GM12875 (cell line): ENCODE measurements around the gene APPL2.

Source experiments
- H3K4me3 ChIP-seq: one replicate; pipeline ENCODE4 v1.5.1; 2011; ENCODE audit warnings: low read depth, low read length, control low read depth
- TF ChIP-seq, protein P1 (sequence below): IDR thresholded peaks from 2 replicates; pipeline ENCODE4 v1.5.1; 2011; ENCODE audit warnings: low read depth, mild to moderate bottlenecking, control low read depth, inconsistent platforms, low read length, moderate library complexity, borderline replicate concordance; ENCODE audit not compliant: insufficient read depth

The APPL2 gene

GRCh38 chr12:105270671-105271255 lies 34.8 kb upstream of the APPL2 start:
- H3K4me3 ChIP-seq, result no peak overlapping the region
- TF ChIP-seq, protein P1, sequence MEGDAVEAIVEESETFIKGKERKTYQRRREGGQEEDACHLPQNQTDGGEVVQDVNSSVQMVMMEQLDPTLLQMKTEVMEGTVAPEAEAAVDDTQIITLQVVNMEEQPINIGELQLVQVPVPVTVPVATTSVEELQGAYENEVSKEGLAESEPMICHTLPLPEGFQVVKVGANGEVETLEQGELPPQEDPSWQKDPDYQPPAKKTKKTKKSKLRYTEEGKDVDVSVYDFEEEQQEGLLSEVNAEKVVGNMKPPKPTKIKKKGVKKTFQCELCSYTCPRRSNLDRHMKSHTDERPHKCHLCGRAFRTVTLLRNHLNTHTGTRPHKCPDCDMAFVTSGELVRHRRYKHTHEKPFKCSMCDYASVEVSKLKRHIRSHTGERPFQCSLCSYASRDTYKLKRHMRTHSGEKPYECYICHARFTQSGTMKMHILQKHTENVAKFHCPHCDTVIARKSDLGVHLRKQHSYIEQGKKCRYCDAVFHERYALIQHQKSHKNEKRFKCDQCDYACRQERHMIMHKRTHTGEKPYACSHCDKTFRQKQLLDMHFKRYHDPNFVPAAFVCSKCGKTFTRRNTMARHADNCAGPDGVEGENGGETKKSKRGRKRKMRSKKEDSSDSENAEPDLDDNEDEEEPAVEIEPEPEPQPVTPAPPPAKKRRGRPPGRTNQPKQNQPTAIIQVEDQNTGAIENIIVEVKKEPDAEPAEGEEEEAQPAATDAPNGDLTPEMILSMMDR, result no peak

GRCh38 chr12:105267711-105268110 lies 31.7 kb upstream of the APPL2 start:
- no peak overlapping the region for H3K4me3 ChIP-seq
- TF ChIP-seq, protein P1, result no peak

GRCh38 chr12:105264771-105265170 lies 28.8 kb upstream of the APPL2 start:
- H3K4me3 ChIP-seq, result no peak overlapping the region
- TF ChIP-seq, protein P1, result no peak

GRCh38 chr12:105262461-105263184 lies 26.6 kb upstream of the APPL2 start:
- no peak overlapping the region for H3K4me3 ChIP-seq

DNA sequence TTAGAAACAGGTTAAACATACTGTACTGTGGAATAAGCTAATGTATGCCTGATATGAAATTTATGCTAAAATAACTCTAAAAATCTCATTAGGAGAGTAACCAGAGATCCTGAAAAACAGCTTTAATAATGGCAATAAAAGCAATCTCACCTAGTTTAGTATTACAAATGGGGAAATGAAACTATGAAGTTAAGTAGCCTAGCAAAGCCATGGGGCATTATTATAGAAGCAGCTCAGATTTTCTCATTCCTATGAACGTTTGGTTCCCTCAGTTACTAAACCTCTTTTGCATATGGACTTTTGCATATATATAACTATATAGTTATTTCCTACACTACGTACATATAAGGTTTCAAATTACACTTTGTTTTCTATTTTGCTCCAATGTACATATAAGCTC lies 25.0 kb upstream of the APPL2 start:
- H3K4me3 ChIP-seq, result no peak overlapping the region

More at GRCh38 chr12:105262461-105263184, 26.6 kb upstream of the APPL2 start:
- TF ChIP-seq, protein P1, result no peak

DNA sequence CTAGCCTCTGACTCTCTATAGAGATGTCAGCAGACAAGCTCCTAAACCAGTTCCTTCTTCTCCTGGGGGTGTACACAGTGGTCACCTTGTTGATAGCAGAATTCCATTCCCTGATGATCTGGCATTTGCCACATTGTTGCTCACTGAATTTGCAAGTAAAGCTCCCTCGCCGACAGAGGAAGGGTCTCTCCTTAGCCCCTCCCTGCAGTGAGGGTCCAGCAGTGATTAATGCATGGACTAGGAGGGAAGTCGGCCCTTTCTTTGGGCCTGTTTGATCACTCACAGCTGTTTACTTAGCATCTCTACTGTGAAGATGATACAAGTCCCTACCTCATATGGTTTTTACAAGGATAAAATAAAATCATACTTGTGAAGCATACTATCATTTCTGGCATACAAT lies 23.3 kb upstream of the APPL2 start:
- no peak overlapping the region for H3K4me3 ChIP-seq
- TF ChIP-seq, protein P1, result no peak

More for the DNA sequence above, 25.0 kb upstream of the APPL2 start:
- TF ChIP-seq, protein P1, result no peak

- TF ChIP-seq, protein P1, result no peak
- H3K4me3 ChIP-seq, result no peak overlapping the region
Measured at GRCh38 chr12:105257321-105257728, 21.4 kb upstream of the APPL2 start.
